22Rv1 (cell line): ENCODE measurements around the gene FOXR2.

ENCODE experiments used
- H3K27ac ChIP-seq: fragments of 450-650 bp; 2 replicates; pipeline ENCODE4 v1.5.1; 2017
- CTCF ChIP-seq: fragments of 450-650 bp; IDR thresholded peaks from 2 replicates; pipeline ENCODE4 v1.5.1; 2017; ENCODE audit warnings: mild to moderate bottlenecking
- ZFX ChIP-seq: fragments of 450-650 bp; IDR thresholded peaks from 2 replicates; pipeline ENCODE4 v1.6.1; 2017; ENCODE audit warnings: antibody characterized with exemption, borderline replicate concordance

Gene FOXR2

DNA sequence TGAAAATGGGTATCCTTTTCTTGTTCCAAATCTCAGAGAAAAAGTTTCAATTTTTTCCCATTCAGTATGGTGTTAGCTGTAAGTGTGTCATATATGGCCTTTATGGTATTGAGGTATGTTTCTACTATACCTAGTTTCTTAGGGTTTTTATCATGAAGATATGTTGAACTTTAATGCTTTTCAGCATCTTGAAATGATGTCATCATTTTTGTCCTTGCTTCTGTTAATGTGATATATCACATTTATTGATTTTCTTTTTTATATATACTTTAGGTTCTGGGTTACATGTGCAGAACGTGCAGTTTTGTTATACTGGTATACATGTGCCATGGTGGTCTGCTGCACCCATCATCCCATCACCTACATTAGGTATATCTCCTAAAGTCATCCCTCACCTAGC is 44.9 kb downstream of the FOXR2 start:
- no peak overlapping the region for H3K27ac ChIP-seq
- TF ChIP-seq CTCF (no peak), ZFX (no peak)
